ENCODE data around the gene RAF1. TPM values are rescaled to one million over a fixed set of nuclear protein-coding genes. Genes with fewer than 3 reads are reported as not detected.
A peak's percentile ranks its signal among the peaks of the same experiment; 100 is the strongest.

RAF1 gene
- total and polyA plus RNA-seq, 9 of the 15 experiments (the other 6 are each of a cell fraction or from before 2014, with no cell fraction given) = 28.0 to 183 (median 85.6) TPM

GRCh38 chr3:12705981-12706380 lies 42.1 kb upstream of the RAF1 start:
- no peak overlapping the region for H3K4me2 ChIP-seq (ENCODE audit: insufficient read depth, low read length)
- H3K9me1 ChIP-seq (ENCODE audit: control insufficient read depth, insufficient read depth, low read length) = no peaks in the 10 kb centered on the region
- H3K9me3 ChIP-seq (replicated peaks; ENCODE audit: control insufficient read depth, insufficient read depth, low read depth, low read length) = no peaks in the 10 kb centered on the region
- WGBS (ENCODE audit: insufficient coverage, low coverage, missing lambda C conversion rate) = 19% methylated on average over 1 of the region's 1 CpG
- intact Hi-C loops (cut with micrococcal nuclease) (loop anchor here (1.0 to 10.0 kb wide), 4 partner anchors 63 to 289 kb away; no protein-coding TSS in a partner anchor), in situ Hi-C loops (cut with MboI) (loop anchor here (5.0 kb wide), 1 partner anchor 191 kb away; no protein-coding TSS in a partner anchor)
- no peak overlapping the region for H2AFZ ChIP-seq (ENCODE audit: low read depth, low read length)
- H3K27ac ChIP-seq (ENCODE audit: extremely low read depth, low read depth, low read length) = no peak overlapping the region
- no peaks in the 10 kb centered on the region for H3K36me3 ChIP-seq (ENCODE audit: control insufficient read depth, insufficient read depth, low read length)
- FAIRE-seq = no peak
- no peak overlapping the region for H3K9ac ChIP-seq (ENCODE audit: insufficient read depth in 1 of 2, low read depth in 2 of 2, low read length in 2 of 2)
- no TSS peak for BruUV-seq (replicated peaks)
- POLR2A ChIA-PET = interaction anchor here (0.8 kb wide), 1 partner anchor 9 kb away, joined by 4 read pairs; no protein-coding TSS in a partner anchor
- no peaks in the 10 kb centered on the region for H4K20me1 ChIP-seq (replicated peaks; ENCODE audit: control insufficient read depth, insufficient read depth, low read length)
- peaks cover 14 to 33% of the 10 kb centered on the region in 2 experiments for H3K27me3 ChIP-seq (ENCODE audit: control insufficient read depth in 2 of 2, insufficient read depth in 2 of 2, low read length in 2 of 2)
- H3K4me1 ChIP-seq (replicated peaks in 1 of 2; ENCODE audit: control insufficient read depth in 2 of 2, insufficient read depth in 2 of 2, low read length in 2 of 2) = no peaks in the 10 kb centered on the region
- ATAC-seq = no peak
- peak in 1 of 4 experiments; percentile 4 for DNase-seq (ENCODE audit: extremely low read depth in 1 of 4, low spot score in 3 of 4)
- no peaks in the 10 kb centered on the region for H3K79me2 ChIP-seq (ENCODE audit: control insufficient read depth, insufficient read depth, low read length)
- CTCF ChIA-PET (ENCODE audit: low intra/inter-chr PET ratio) = interaction anchor here (1.2 to 1.4 kb wide), 2 partner anchors 124 to 186 kb away, joined by 3 to 12 read pairs; no protein-coding TSS in a partner anchor
- H3K4me3 ChIP-seq = no peak overlapping the region
- TF ChIP-seq DIDO1 (tag; IDR thresholded peaks at IDR 0.05; ENCODE audit: low read depth) = no peak
- no peak for TF ChIP-seq NFATC3 (IDR thresholded peaks at IDR 0.05)
- no peak for TF ChIP-seq ELF4 (CRISPR knock-in tag; IDR thresholded peaks at IDR 0.05)
- no peak for TF ChIP-seq ZBTB49 (CRISPR knock-in tag; IDR thresholded peaks at IDR 0.05; ENCODE audit: borderline replicate concordance)
- no peak for TF ChIP-seq ZNF436 (CRISPR knock-in tag; IDR thresholded peaks at IDR 0.05)
- TF ChIP-seq ZNF77 (CRISPR knock-in tag; IDR thresholded peaks at IDR 0.05) = no peak
- TF ChIP-seq RBM14 (IDR thresholded peaks at IDR 0.05; ENCODE audit: borderline replicate concordance, insufficient read depth, low read depth, low read length) = no peak
- no peak for TF ChIP-seq XRCC3 (IDR thresholded peaks at IDR 0.05)
- TF ChIP-seq ARID3A (IDR thresholded peaks at IDR 0.05; ENCODE audit: borderline replicate concordance, low read depth, low read length) = no peak
- TF ChIP-seq NCOA4 (IDR thresholded peaks at IDR 0.05; ENCODE audit: partially characterized antibody) = no peak
- TF ChIP-seq PPARD (CRISPR knock-in tag; IDR thresholded peaks at IDR 0.05) = no peak
- TF ChIP-seq ZNF589 (CRISPR knock-in tag; IDR thresholded peaks at IDR 0.05; ENCODE audit: low read depth) = no peak
- no peak for TF ChIP-seq CSDE1 (IDR thresholded peaks at IDR 0.05)
- no peak for TF ChIP-seq BMI1 (IDR thresholded peaks at IDR 0.05; ENCODE audit: low read length)
- TF ChIP-seq RFX5 (IDR thresholded peaks at IDR 0.05; ENCODE audit: low read depth, low read length) = no peak
- no peak for TF ChIP-seq SUPT5H (IDR thresholded peaks at IDR 0.05)
- no peak for TF ChIP-seq ARNT (IDR thresholded peaks at IDR 0.05)

All from K562 (cell line).